Measurements from ENCODE around the gene NDUFB11.

GRCh38 chrX:47181301-47181700 lies 36.8 kb upstream of the NDUFB11 start:
- no peak for TF ChIP-seq EZH2phosphoT487 (IDR thresholded peaks at IDR 0.05; ENCODE audit: borderline replicate concordance, low read depth, low read length)
- no peak for TF ChIP-seq CTCF (conservative IDR thresholded peaks at IDR 0.05; ENCODE audit: low read length)

All from OCI-LY7 (cell line).